RPMI8226 (cell line): ENCODE results near the gene MKKS.
A peak's percentile ranks its signal among the peaks of the same experiment; 100 is the strongest.

Experiments
- DNase-seq: peaks from one replicate; pipeline ENCODE4 v3.0.0-alpha.2; 2015

The MKKS gene

GRCh38 chr20:10433623-10434466, at the start of gene MKKS:
MKKS (minus strand) TSS chr20:10434222; CDS start chr20:10413514, 20,708 bp downstream.
- peak; percentile 94 for DNase-seq

- DNase-seq: no peak
Measured at GRCh38 chr20:10483691-10484090, 49.7 kb upstream of the MKKS start.

- DNase-seq: no peak
Measured at GRCh38 chr20:10481676-10482075, 47.7 kb upstream of the MKKS start.

- DNase-seq: no peak
Measured at GRCh38 chr20:10478930-10479329, 44.9 kb upstream of the MKKS start.

GRCh38 chr20:10478205-10478604, 44.2 kb upstream of the MKKS start:
- no peak for DNase-seq

GRCh38 chr20:10476319-10476724, 42.3 kb upstream of the MKKS start:
- DNase-seq: peak; percentile 82

GRCh38 chr20:10475225-10475624, 41.2 kb upstream of the MKKS start:
- no peak for DNase-seq

GRCh38 chr20:10474606-10475184, 40.7 kb upstream of the MKKS start:
- DNase-seq: no peak

- no peak for DNase-seq
Measured at GRCh38 chr20:10472871-10473270, 38.8 kb upstream of the MKKS start.

- no peak for DNase-seq
Measured at GRCh38 chr20:10470276-10470675, 36.3 kb upstream of the MKKS start.

- DNase-seq: no peak
Measured at GRCh38 chr20:10469599-10469998, 35.6 kb upstream of the MKKS start.

GRCh38 chr20:10469056-10469455, 35.0 kb upstream of the MKKS start:
- no peak for DNase-seq

GRCh38 chr20:10468340-10468845, 34.4 kb upstream of the MKKS start:
- no peak for DNase-seq

GRCh38 chr20:10467681-10468339, 33.8 kb upstream of the MKKS start:
- DNase-seq: no peak

GRCh38 chr20:10466855-10467254, 32.8 kb upstream of the MKKS start:
- no peak for DNase-seq

- no peak for DNase-seq
Measured at GRCh38 chr20:10466325-10466724, 32.3 kb upstream of the MKKS start.

- DNase-seq: no peak
Measured at GRCh38 chr20:10465135-10465534, 31.1 kb upstream of the MKKS start.

- no peak for DNase-seq
Measured at GRCh38 chr20:10463622-10464021, 29.6 kb upstream of the MKKS start.

GRCh38 chr20:10462516-10462915, 28.5 kb upstream of the MKKS start:
- no peak for DNase-seq

- no peak for DNase-seq
Measured at GRCh38 chr20:10461495-10461894, 27.5 kb upstream of the MKKS start.

- peak; percentile 53 for DNase-seq
Measured at GRCh38 chr20:10454151-10454750, 20.2 kb upstream of the MKKS start.

GRCh38 chr20:10453241-10453640, 19.2 kb upstream of the MKKS start:
- peak; percentile 92 for DNase-seq

GRCh38 chr20:10449270-10449669, 15.2 kb upstream of the MKKS start:
- DNase-seq: no peak
